Stimulated activated CD8-positive, alpha-beta memory T cell treated with anti-CD3 and anti-CD28 coated beads, Interleukin-12 subunit alpha, Interleukin-12 subunit beta, amount 100 ng/mL, for 24 hours (primary cell): ENCODE data around the gene SMAP2.
"Not testable (repeated sequence)": the region's sequence is repeated elsewhere in the genome, so short reads cannot be mapped to it uniquely, and the experiment has no call there.

Experiments
- DNase-seq: peaks from one replicate; pipeline ENCODE4 v3.0.0-alpha.2; 2020; ENCODE audit errors: extremely low read depth

Gene SMAP2

GRCh38 chr1:40372658-40373322, 737 bp upstream of the SMAP2 start:
- no peak for DNase-seq

GRCh38 chr1:40377512-40377911, 4.0 kb downstream of the SMAP2 start:
- no peak for DNase-seq

DNA sequence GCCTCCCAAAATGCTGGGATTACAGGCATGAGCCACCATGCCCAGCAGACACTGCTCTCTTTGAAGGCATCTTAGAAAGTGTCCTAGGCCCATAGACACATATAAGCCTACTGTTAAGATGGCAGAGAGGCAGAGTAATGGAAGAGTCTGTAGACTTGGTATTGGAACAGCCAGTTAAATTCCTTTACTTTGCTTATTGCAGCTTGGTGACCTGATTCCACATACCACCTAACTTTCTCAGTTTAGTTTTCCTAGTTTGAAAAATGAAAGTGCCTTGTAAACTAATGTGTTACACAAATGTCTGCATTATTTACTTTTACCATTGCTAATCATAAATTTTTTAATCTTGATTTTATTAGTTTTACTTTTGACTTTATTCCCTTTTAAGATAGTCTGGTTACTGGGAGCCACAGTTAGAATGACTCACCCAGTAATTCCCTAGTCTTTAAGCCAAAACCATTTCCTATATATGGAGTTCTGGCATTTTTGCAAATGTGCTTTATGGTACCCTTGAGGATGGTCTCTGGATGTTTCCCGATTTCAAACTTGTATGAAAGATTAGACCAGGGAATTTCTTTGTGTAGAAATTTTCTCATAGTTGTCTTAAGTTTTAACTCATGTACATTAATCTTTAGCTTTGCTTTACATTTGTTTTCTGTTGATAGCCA, 6.4 kb downstream of the SMAP2 start:
- no peak for DNase-seq

- DNase-seq: no peak
These were observed 7.3 kb downstream of the SMAP2 start for GRCh38 chr1:40380817-40381216.

DNA sequence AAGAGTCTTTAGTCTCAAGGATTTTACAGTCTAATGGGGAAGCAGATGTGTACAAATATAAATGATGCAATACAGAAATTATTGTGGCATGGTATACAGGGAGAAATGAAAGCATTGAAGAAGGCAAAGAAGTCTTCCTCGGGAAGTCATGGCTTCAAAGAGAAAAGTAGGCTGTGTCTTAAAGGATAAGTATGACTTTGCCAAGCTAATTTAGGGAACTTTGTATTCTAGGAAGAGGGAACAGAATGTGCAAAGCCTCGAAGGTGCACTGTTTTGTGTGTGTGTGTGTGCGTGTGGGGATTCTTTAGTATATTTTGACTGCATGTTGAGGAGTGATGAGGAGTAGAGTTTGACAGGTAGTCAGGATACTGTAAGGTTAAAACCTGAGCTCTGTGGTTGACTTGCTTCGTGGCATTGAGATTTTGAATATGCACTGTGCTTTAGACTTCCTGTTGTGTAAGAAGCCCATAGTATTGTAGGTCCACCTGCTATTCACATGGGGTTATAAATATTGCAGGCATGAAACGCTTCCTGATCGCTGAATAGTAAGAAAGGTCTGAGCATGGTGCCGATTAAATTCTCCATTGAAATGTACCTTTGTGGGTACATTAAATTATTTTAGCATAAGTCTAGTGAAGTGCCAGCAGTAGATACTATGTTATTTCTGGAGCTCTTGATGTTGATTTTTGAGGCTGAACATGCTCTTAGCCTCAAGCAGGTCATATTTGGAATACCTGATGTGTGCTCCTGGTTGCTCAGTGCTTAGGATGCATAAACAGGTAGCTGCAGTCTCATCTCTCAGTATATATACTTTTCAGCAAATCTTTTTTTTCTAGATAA, 8.0 kb downstream of the SMAP2 start:
- no peak for DNase-seq

DNA sequence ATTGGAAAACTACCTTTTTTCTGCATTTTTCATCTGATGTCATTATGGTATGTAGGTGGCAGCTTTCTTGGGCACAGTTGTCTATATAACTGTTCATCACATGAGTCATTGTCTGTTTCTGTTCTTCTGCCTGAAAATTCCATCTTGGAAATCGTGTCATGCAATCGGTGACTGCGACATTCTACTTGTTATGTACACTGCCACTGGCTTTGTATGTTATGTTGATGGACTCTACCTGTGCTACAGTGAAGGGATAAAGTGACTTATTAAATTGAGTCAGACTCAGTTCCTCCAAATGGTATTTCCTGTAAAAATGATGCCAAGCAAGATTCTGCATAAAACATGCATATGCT, 8.6 kb downstream of the SMAP2 start:
- no peak for DNase-seq

GRCh38 chr1:40382601-40383000, 9.1 kb downstream of the SMAP2 start:
- DNase-seq: no peak

- DNase-seq: no peak
These were observed 9.6 kb downstream of the SMAP2 start for GRCh38 chr1:40383095-40383487.

DNA sequence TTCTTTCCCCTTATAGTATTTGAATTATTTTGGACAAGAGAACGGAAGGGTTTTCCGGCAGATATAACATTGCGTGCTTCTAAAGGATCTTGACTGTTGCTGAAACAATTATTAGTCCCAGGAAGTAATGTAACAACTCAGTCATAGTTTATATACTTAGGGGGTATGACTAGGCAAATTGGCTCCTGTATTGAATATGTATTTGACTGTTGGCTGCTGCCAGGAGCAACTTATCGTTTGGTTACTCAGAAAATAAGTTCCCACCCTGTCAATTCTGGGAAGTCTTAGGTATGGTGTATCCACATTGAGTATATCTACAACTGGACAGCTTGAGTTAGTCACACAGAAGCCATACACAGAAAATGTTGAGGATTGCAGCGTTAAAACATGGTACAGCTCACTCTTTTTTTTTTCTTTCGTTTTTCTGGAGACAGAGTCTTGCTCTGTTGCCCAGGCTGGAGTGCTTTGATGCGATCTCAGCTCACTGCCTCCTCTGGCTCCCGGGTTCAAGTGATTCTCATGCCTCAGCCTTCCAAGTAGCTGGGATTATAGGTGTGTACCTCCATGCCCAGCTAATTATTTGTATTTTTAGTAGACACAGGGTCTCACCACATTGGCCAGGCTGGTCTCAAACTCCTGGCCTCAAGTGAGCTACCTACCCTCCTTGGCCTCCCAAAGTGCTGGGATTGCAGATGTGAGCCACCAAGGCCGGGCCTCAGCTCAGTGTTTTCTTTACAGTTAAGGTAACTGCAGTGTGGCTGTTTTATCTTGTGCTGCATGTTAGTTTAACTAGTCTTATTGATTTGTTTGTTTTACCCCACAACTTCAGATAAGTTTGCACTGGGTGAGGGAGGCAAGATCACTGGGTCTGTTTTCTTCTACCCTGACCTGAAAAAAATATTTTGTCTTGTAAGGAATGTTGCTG, 10.2 kb downstream of the SMAP2 start:
- DNase-seq: no peak

DNA sequence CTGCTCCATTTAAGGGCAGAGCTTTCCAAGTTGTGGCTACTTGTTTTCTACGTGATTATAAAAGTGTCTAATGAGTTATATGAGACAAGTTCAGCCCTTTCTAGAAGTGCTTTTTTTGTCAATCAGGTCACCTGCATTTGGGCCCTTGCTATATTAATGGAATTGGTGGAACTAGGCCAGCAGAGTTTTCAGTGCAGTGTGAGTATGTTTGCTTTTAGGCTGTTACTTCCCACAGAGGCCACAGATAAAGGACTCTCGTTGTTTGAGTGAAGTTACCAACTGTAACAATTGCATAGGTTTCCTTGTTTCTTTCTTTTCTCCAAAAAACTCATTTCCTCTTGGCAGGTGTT, 10.9 kb downstream of the SMAP2 start:
- no peak for DNase-seq

- DNase-seq: no peak
These were observed 11.4 kb downstream of the SMAP2 start for GRCh38 chr1:40384887-40385286.

DNA sequence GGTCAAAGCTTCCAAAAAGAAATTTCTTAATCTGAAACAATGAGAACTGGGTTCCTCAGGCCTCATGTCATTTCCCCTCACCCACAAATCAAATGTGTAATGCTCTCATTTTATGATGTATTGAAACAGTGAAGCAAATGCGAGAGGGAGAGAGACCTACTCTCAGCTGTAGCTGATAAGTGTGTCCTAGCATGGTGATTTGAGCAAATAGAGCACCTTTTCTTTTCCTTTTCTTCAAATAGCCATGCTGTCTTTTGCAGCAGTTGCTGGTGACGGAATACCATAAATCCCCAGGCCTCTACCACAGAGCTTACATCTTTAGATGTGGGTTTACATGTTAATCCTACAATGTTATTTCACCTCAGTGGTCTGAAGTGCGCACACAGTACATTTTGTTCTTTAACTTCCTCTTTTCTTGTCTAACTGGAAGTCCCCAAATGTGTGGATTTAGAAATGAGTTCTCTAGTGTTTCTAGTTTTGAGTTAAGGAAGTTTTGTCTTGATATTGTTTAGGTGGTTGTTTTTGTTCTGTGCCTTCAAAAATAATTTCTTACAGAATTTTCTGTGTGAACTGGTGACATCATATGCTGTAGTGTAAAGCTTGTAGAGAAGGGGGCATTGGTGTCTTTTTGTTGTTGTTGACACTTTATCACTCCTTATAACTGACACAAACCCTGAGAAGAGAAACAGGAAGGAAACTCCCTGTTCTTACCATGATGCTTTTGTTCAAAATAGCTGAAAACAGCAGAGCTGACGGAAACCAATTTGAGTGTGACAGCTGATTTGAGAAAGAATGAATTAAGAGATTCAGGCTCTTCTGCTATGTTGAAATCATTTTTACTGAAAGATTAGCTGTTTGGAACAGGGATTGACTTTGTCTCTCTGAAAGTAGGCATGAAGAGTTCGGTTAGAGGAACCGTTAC, 12.2 kb downstream of the SMAP2 start:
- DNase-seq: no peak

- no peak for DNase-seq
These were observed 12.8 kb downstream of the SMAP2 start for GRCh38 chr1:40386359-40386723.

DNA sequence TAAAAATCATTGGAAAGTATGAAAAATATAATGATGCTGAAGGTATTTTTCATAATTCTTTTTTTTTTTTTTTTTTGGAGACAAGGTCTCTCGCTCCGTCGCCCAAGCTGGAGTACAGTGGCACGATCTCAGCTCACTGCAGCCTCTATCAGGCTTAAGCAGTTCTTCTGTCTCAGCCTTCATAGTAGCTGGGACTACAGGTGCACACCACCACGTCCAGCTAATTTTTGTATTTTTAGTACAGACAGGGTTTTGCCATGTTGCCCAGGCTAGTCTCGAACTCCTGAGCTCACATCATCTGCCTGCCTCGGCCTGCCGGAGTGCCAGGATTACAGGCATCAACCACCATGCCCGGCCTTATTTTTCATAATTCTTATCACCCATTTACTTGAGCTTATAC, 13.3 kb downstream of the SMAP2 start:
- no peak for DNase-seq

- DNase-seq: not testable (repeated sequence)
These were observed 14.1 kb downstream of the SMAP2 start for GRCh38 chr1:40387381-40388306.

DNA sequence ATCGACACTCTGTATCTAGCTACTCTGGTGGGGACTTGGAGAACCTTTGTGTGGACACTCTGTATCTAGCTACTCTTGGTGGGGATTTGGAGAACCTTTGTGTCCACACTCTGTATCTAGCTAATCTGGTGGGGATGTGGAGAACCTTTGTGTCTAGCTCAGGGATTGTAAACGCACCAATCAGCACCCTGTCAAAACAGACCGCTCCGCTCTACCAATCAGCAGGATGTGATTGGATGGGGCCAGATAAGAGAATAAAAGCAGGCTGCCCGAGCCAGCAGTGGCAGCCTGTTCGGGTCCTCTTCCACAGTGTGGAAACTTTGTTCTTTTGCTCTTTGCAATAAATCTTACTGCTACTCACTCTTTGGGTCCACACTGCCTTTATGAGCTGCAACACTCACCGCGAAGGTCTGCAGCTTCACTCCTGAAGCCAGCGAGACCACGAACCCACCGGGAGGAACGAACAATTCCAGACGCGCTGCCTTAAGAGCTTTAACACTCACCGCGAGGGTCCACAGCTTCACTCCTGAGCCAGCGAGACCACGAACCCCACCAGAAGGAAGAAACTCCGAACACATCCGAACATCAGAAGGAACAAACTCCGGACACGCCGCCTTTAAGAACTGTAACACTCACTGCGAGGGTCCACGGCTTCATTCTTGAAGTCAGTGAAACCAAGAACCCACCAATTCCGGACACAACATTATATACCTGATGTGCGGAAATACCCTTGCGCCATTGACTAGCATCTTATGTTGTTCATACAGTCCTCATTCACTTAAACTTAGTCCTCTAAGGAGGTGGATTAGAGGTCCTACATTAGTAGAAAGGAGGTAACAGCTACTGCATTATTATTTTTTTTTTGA, 15.2 kb downstream of the SMAP2 start:
- not testable (repeated sequence) for DNase-seq

- DNase-seq: no peak
These were observed 15.8 kb downstream of the SMAP2 start for GRCh38 chr1:40389322-40389803.

GRCh38 chr1:40389871-40390560, 16.5 kb downstream of the SMAP2 start:
- no peak for DNase-seq
